GM19395 (cell line): Measurements from ENCODE around the gene PIK3C2B.
"Not testable (repeated sequence)": the region's sequence is repeated elsewhere in the genome, so short reads cannot be mapped to it uniquely, and the experiment has no call there.

Source experiments
- ATAC-seq: cut with Tn5 transposase; IDR thresholded peaks from one replicate; pipeline ENCODE4 v1.9.1; 2021; ENCODE audit warnings: mild to moderate bottlenecking, moderate library complexity; ENCODE audit not compliant: unreplicated experiment

PIK3C2B gene

GRCh38 chr1:204494281-204495077 is at the start of gene PIK3C2B:
TSS of gene PIK3C2B (minus strand) at chr1:204494805. CDS start at chr1:204469802, 25,003 bp downstream.
- ATAC-seq: peak; percentile 86

- ATAC-seq: peak; percentile 68
These were observed 49.7 kb upstream of the PIK3C2B start for GRCh38 chr1:204544321-204544720.

- ATAC-seq: no peak
These were observed 47.0 kb upstream of the PIK3C2B start for GRCh38 chr1:204541626-204542025.

- no peak for ATAC-seq
These were observed 38.2 kb upstream of the PIK3C2B start for GRCh38 chr1:204532832-204533231.

- ATAC-seq: peak; percentile 95
These were observed 36.3 kb upstream of the PIK3C2B start for GRCh38 chr1:204530932-204531331.

- no peak for ATAC-seq
These were observed 34.8 kb upstream of the PIK3C2B start for GRCh38 chr1:204529371-204529895.

GRCh38 chr1:204528677-204529076 is 34.1 kb upstream of the PIK3C2B start:
- no peak for ATAC-seq

- ATAC-seq: no peak
These were observed 33.6 kb upstream of the PIK3C2B start for GRCh38 chr1:204528241-204528640.

- ATAC-seq: peak; percentile 61
These were observed 30.4 kb upstream of the PIK3C2B start for GRCh38 chr1:204524986-204525385.

- ATAC-seq: no peak
These were observed 29.1 kb upstream of the PIK3C2B start for GRCh38 chr1:204523605-204524215.

GRCh38 chr1:204521941-204522521 is 27.4 kb upstream of the PIK3C2B start:
- ATAC-seq: not testable (repeated sequence)

GRCh38 chr1:204520834-204521709 is 26.5 kb upstream of the PIK3C2B start:
- peak; percentile 55 for ATAC-seq

- not testable (repeated sequence) for ATAC-seq
These were observed 22.8 kb upstream of the PIK3C2B start for GRCh38 chr1:204517382-204517781.

- ATAC-seq: peak; percentile 78
These were observed 21.7 kb upstream of the PIK3C2B start, which contains the start of gene MDM4 for GRCh38 chr1:204516180-204516879. TSS of gene MDM4 (plus strand) at chr1:204516406. CDS start at chr1:204525519, 9,113 bp downstream.

GRCh38 chr1:204514828-204515227 is 20.2 kb upstream of the PIK3C2B start:
- no peak for ATAC-seq

GRCh38 chr1:204513117-204513716 is 18.6 kb upstream of the PIK3C2B start:
- ATAC-seq: peak; percentile 42

- no peak for ATAC-seq
These were observed 16.8 kb upstream of the PIK3C2B start for GRCh38 chr1:204511366-204511765.

- no peak for ATAC-seq
These were observed 14.6 kb upstream of the PIK3C2B start for GRCh38 chr1:204509186-204509635.

GRCh38 chr1:204507317-204508105 is 12.9 kb upstream of the PIK3C2B start:
- ATAC-seq: no peak
